IMR-90 (cell line): ENCODE data around the gene TMCC3. TPM values are rescaled to one million over a fixed set of nuclear protein-coding genes. Genes with fewer than 3 reads are reported as not detected.

Source experiments
- ATAC-seq: fragments of 200-7000 bp; cut with Tn5 transposase; 2 replicates; pipeline ENCODE4 v1.9.1; 2020; ENCODE audit warnings: low read depth, mild to moderate bottlenecking, moderate library complexity
- BruUV-seq: library from RNA; stranded (reverse); fragments of 400-500 nt; replicated peaks from 2 replicates; lab custom pipeline; 2021; lab: Mats Ljungman, UMichigan
- CTCF ChIA-PET: fragments of 300-600 bp; formaldehyde crosslinking; extraction: SDS; loops from one replicate; lab custom pipeline; 2021; ENCODE audit warnings: antibody characterized with exemption; lab: Yijun Ruan, JAX
- POLR2A ChIA-PET: fragments of 300-600 bp; sonication (Branson Sonifier 250); formaldehyde crosslinking; loops from one replicate; lab custom pipeline; 2022; ENCODE audit warnings: antibody characterized with exemption; ENCODE audit not compliant: unreplicated experiment; lab: Charles Lee
- DNase-seq: peaks from one replicate; pipeline ENCODE4 v3.0.0; 2013
- H2AFZ ChIP-seq: replicated peaks from 2 replicates; pipeline ENCODE3; 2013; ENCODE audit warnings: low read length, mild to moderate bottlenecking; ENCODE audit not compliant: poor library complexity
- H2AK5ac ChIP-seq: 2 replicates; pipeline ENCODE4 v1.6.1; 2013; ENCODE audit warnings: low read depth, low read length, inconsistent platforms
- H2AK9ac ChIP-seq: replicated peaks from 2 replicates; pipeline ENCODE3; 2013; ENCODE audit warnings: mild to moderate bottlenecking, low read depth, low read length, moderate library complexity; ENCODE audit not compliant: poor library complexity
- H2BK120ac ChIP-seq: 2 replicates; pipeline ENCODE4 v1.6.1; 2013; ENCODE audit warnings: low read depth, low read length, inconsistent platforms
- H2BK15ac ChIP-seq: 3 replicates; pipeline ENCODE4 v1.6.1; 2013; ENCODE audit warnings: low read depth, low read length, inconsistent platforms
- H2BK20ac ChIP-seq: 2 replicates; pipeline ENCODE4 v1.6.1; 2013; ENCODE audit warnings: low read depth, mild to moderate bottlenecking, inconsistent platforms, low read length, moderate library complexity
- H2BK5ac ChIP-seq: 2 replicates; pipeline ENCODE4 v1.6.1; 2013; ENCODE audit warnings: mild to moderate bottlenecking, low read depth, low read length, inconsistent platforms; ENCODE audit not compliant: poor library complexity, severe bottlenecking
- H3K14ac ChIP-seq: replicated peaks from 2 replicates; pipeline ENCODE4 v1.6.1; 2013; ENCODE audit warnings: low read depth, low read length, inconsistent platforms
- H3K18ac ChIP-seq: 2 replicates; pipeline ENCODE4 v1.6.1; 2013; ENCODE audit warnings: low read depth, low read length, control low read depth
- H3K23ac ChIP-seq: 2 replicates; pipeline ENCODE4 v1.6.1; 2013; ENCODE audit warnings: low read depth, low read length, inconsistent platforms
- H3K27ac ChIP-seq: 2 replicates; pipeline ENCODE4 v1.5.1; 2013; ENCODE audit warnings: mild to moderate bottlenecking, control low read depth, low read length; ENCODE audit not compliant: insufficient read depth
- H3K27me3 ChIP-seq: 2 replicates; pipeline ENCODE4 v1.6.1; 2013; ENCODE audit warnings: low read length; ENCODE audit not compliant: control insufficient read depth, insufficient read depth
- H3K36me3 ChIP-seq: 2 replicates; pipeline ENCODE4 v1.6.1; 2013; ENCODE audit warnings: low read length, mixed read lengths; ENCODE audit not compliant: control insufficient read depth, insufficient read depth
- H3K4ac ChIP-seq: 2 replicates; pipeline ENCODE4 v1.6.1; 2013; ENCODE audit warnings: low read depth, low read length, inconsistent platforms
- H3K4me1 ChIP-seq: 2 replicates; pipeline ENCODE4 v1.6.1; 2013; ENCODE audit warnings: low read length, mixed read lengths; ENCODE audit not compliant: control insufficient read depth, insufficient read depth
- H3K4me2 ChIP-seq: 2 replicates; pipeline ENCODE4 v1.6.1; 2013; ENCODE audit warnings: low read depth, mild to moderate bottlenecking, control low read depth, low read length, moderate library complexity
- H3K4me3 ChIP-seq: 2 replicates; pipeline ENCODE4 v1.5.1; 2013; ENCODE audit warnings: low read depth, mild to moderate bottlenecking, control low read depth, low read length, moderate library complexity; ENCODE audit not compliant: insufficient read depth
- H3K56ac ChIP-seq: 2 replicates; pipeline ENCODE4 v1.6.1; 2013; ENCODE audit warnings: low read length, inconsistent platforms; ENCODE audit not compliant: insufficient read depth; ENCODE audit errors: extremely low read depth
- H3K79me1 ChIP-seq, 2 experiments: 2 replicates each; pipeline ENCODE4 v1.6.1; 2013; ENCODE audit warnings: low read length in 2 of 2, inconsistent platforms in 1 of 2, low read depth in 1 of 2
- H3K9ac ChIP-seq: 2 replicates; pipeline ENCODE4 v1.6.1; 2013; ENCODE audit warnings: low read depth, low read length, control low read depth
- H3K9me1 ChIP-seq: 2 replicates; pipeline ENCODE4 v1.6.1; 2013; ENCODE audit warnings: low read length, inconsistent platforms; ENCODE audit not compliant: insufficient read depth
- H3K9me3 ChIP-seq: 2 replicates; pipeline ENCODE4 v1.6.1; 2013; ENCODE audit warnings: low read length; ENCODE audit not compliant: control insufficient read depth, insufficient read depth
- H4K20me1 ChIP-seq: 2 replicates; pipeline ENCODE4 v1.6.1; 2013; ENCODE audit warnings: low read length, inconsistent platforms; ENCODE audit not compliant: insufficient read depth
- H4K5ac ChIP-seq: 2 replicates; pipeline ENCODE4 v1.6.1; 2013; ENCODE audit warnings: mild to moderate bottlenecking, low read depth, low read length, control low read depth
- H4K8ac ChIP-seq, 2 experiments: 2 replicates each; pipeline ENCODE4 v1.6.1; 2013; ENCODE audit warnings: low read depth in 2 of 2, low read length in 2 of 2, control low read depth in 1 of 2, inconsistent platforms in 1 of 2
- H4K91ac ChIP-seq: 2 replicates; pipeline ENCODE4 v1.6.1; 2013; ENCODE audit warnings: low read depth, low read length, inconsistent platforms; ENCODE audit not compliant: insufficient read depth
- BHLHE40 ChIP-seq: fragments of 150-350 bp; IDR thresholded peaks from 2 replicates; pipeline ENCODE4 v1.6.1; 2016; ENCODE audit warnings: mild to moderate bottlenecking, low read depth, low read length
- CEBPB ChIP-seq: IDR thresholded peaks from 2 replicates; pipeline ENCODE4 v1.6.1; 2012; ENCODE audit warnings: low read depth, low read length, improper control_type of control experiment
- CHD1 ChIP-seq: IDR thresholded peaks from 2 replicates; pipeline ENCODE4 v1.6.1; 2012; ENCODE audit warnings: low read depth, low read length, improper control_type of control experiment
- ELK1 ChIP-seq: fragments of 150-350 bp; IDR thresholded peaks from 2 replicates; pipeline ENCODE4 v1.6.1; 2016; ENCODE audit warnings: low read depth, mild to moderate bottlenecking, low read length, moderate library complexity, borderline replicate concordance
- FOS ChIP-seq: fragments of 150-350 bp; IDR thresholded peaks from 2 replicates; pipeline ENCODE4 v1.6.1; 2016; ENCODE audit warnings: low read depth, low read length
- MAFK ChIP-seq: IDR thresholded peaks from 2 replicates; pipeline ENCODE4 v1.6.1; 2012; ENCODE audit warnings: low read depth, low read length, improper control_type of control experiment
- MAZ ChIP-seq: IDR thresholded peaks from 2 replicates; pipeline ENCODE4 v1.6.1; 2012; ENCODE audit warnings: low read depth, mild to moderate bottlenecking, low read length, improper control_type of control experiment, moderate library complexity, borderline replicate concordance
- MXI1 ChIP-seq: IDR thresholded peaks from 2 replicates; pipeline ENCODE4 v1.6.1; 2012; ENCODE audit warnings: low read depth, mild to moderate bottlenecking, low read length, moderate library complexity, borderline replicate concordance
- POLR2A ChIP-seq: IDR thresholded peaks from 2 replicates; pipeline ENCODE4 v1.6.1; 2012; ENCODE audit warnings: mild to moderate bottlenecking, low read depth, low read length
- RAD21 ChIP-seq: IDR thresholded peaks from 2 replicates; pipeline ENCODE4 v1.6.1; 2012; ENCODE audit warnings: low read length, improper control_type of control experiment
- RCOR1 ChIP-seq: IDR thresholded peaks from 2 replicates; pipeline ENCODE4 v1.6.1; 2012; ENCODE audit warnings: mild to moderate bottlenecking, low read length, improper control_type of control experiment; ENCODE audit not compliant: insufficient replicate concordance
- RFX5 ChIP-seq: IDR thresholded peaks from 2 replicates; pipeline ENCODE4 v1.8.0; 2012; ENCODE audit warnings: low read depth, mild to moderate bottlenecking, low read length, moderate library complexity
- WGBS, 2 experiments: methylation state at CpG; one replicate each; pipeline versions ENCODE4 v1.1.5 to v1.1.7; 2013; ENCODE audit warnings: missing lambda C conversion rate in 2 of 2; ENCODE audit not compliant: insufficient read length in 1 of 2; ENCODE audit errors: extremely low coverage in 2 of 2; 5-methylcytosine and 5-hydroxymethylcytosine counted together
- dilution Hi-C: fragments of 300-500 bp; cut with HindIII; formaldehyde crosslinking; loops from one replicate; pipeline ENCODE4 v1.14.3; 2018; ENCODE audit warnings: low sequenced_read_pairs; ENCODE audit not compliant: unreplicated experiment
- in situ Hi-C: fragments of 300-500 bp; cut with MboI; formaldehyde crosslinking; loops from 3 replicates; pipeline ENCODE4 v1.14.3; 2019; ENCODE audit warnings: low sequenced_read_pairs, inconsistent platforms, mixed read lengths
- intact Hi-C: fragments of 100-400 bp; cut with micrococcal nuclease; formaldehyde crosslinking; loops from 2 replicates; pipeline ENCODE4 v1.10.0; 2022
- polyA plus RNA-seq, 3 experiments: library from polyadenylated mRNA; depleted of rRNA; stranded (reverse); fragments of >200 nt; gene quantifications; 2 replicates each; pipeline ENCODE4 v1.2.3, GENCODE V29; 2012; ENCODE audit warnings: low replicate concordance in 1 of 3
- total RNA-seq: library from RNA; depleted of rRNA; stranded (reverse); fragments of >200 nt; gene quantifications from 2 replicates; pipeline ENCODE4 v1.2.3, GENCODE V29; 2012

The TMCC3 gene
- total and polyA plus RNA-seq, 2 of the 4 experiments (the other 2 are of a cell fraction), result 0.14 to 0.36 TPM

DNA sequence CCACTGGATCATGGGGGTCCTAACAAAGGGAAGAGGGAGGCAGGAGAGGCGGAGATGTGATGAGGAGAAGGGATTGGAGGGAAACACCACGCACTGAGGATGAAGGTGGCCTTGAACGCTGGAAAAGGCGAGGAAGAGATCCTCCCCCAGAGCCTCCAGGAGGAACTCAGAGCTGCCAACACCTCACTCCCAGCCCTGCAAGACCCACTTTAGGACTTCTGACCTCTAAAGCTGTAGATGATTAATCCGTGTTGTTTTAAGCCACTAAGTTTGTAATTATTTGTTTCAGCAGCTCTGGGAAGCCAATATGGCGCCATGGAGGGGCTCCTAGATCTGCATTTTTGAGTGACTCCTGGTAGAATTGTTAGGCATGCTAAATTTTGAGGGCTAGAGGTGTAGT is 116.1 kb downstream of the TMCC3 start:
- ATAC-seq (no peak), DNase-seq (no peak)
- H3K4me1 ChIP-seq, result no peaks in the 10 kb centered on the region
- no peak overlapping the region for H2BK120ac ChIP-seq
- H3K14ac ChIP-seq, result no peak overlapping the region
- intact Hi-C loops, result loop anchor here (5.0 kb wide), 2 partner anchors 77 to 102 kb away; partner anchors contain the start of gene CEP83
- no peak overlapping the region for H2AK9ac ChIP-seq
- no peaks in the 10 kb centered on the region for H4K20me1 ChIP-seq
- H2BK5ac ChIP-seq, result no peak overlapping the region
- no peak overlapping the region for H3K56ac ChIP-seq
- H3K4me2 ChIP-seq, result no peak overlapping the region
- H3K4ac ChIP-seq, result no peak overlapping the region
- in situ Hi-C loops, result loop anchor here (5.0 kb wide), 1 partner anchor 387 kb away; the partner anchor contains the start of gene PLXNC1
- H3K18ac ChIP-seq, result no peak overlapping the region
- POLR2A ChIA-PET, result no interaction called here
- H3K27me3 ChIP-seq, result peaks cover 17% of the 10 kb centered on the region
- H4K8ac ChIP-seq, result no peak overlapping the region
- no peak overlapping the region for H3K4me3 ChIP-seq
- dilution Hi-C loops, result loop anchor here (25.0 kb wide), 1 partner anchor 397 kb away; the partner anchor contains the start of gene PLXNC1
- CTCF ChIA-PET, result interaction anchor here (0.8 to 1.1 kb wide), 2 partner anchors 388 to 400 kb away, joined by 4 read pairs; no protein-coding TSS in a partner anchor
- no peaks in the 10 kb centered on the region for H3K9me3 ChIP-seq
- no peak overlapping the region for H2BK20ac ChIP-seq
- BruUV-seq, result no TSS peak
- H3K36me3 ChIP-seq, result no peaks in the 10 kb centered on the region
- H3K9ac ChIP-seq, result no peak overlapping the region
- no peaks in the 10 kb centered on the region for H3K79me1 ChIP-seq
- TF ChIP-seq MXI1, result no peak
- no peak for TF ChIP-seq POLR2A
- no peak for TF ChIP-seq FOS
- TF ChIP-seq BHLHE40, result no peak
- TF ChIP-seq ELK1, result no peak
- no peak for TF ChIP-seq CHD1
- no peak for TF ChIP-seq CEBPB
- no peak for TF ChIP-seq RAD21
- no peak for TF ChIP-seq RFX5
- TF ChIP-seq MAZ, result no peak
- no peak for TF ChIP-seq MAFK
- TF ChIP-seq RCOR1, result no peak
- H3K9me1 ChIP-seq, result no peaks in the 10 kb centered on the region
- no peak overlapping the region for H3K27ac ChIP-seq
- no peak overlapping the region for H3K23ac ChIP-seq
- 20% methylated on average over 1 of the region's 6 CpGs; no CpG with 5 or more reads in 1 of the 2 experiments for WGBS, 2 experiments
- H4K91ac ChIP-seq, result no peak overlapping the region
- H2BK15ac ChIP-seq, result no peak overlapping the region
- H4K5ac ChIP-seq, result no peak overlapping the region
- H2AFZ ChIP-seq, result no peak overlapping the region
- no peak overlapping the region for H2AK5ac ChIP-seq
